K562 (cell line): ENCODE data around the gene HOTAIR. TPM values are rescaled to one million over a fixed set of nuclear protein-coding genes. Genes with fewer than 3 reads are reported as not detected.

Experiments used
- ATF1 ChIP-seq, 2 experiments: fragments of 450-650 bp in 1 of 2; IDR thresholded peaks; 2 replicates each; pipeline ENCODE4 v1.6.1; 2016; ENCODE audit warnings: missing compliant biosample characterization in 1 of 2, missing genetic modification characterization in 1 of 2
- CC2D1A ChIP-seq: fragments of 450-650 bp; IDR thresholded peaks from 2 replicates; pipeline ENCODE4 v1.6.1; 2017; ENCODE audit warnings: mild to moderate bottlenecking
- CHAMP1 ChIP-seq: fragments of 450-650 bp; IDR thresholded peaks from 2 replicates; pipeline ENCODE4 v1.6.1; 2016; ENCODE audit warnings: mild to moderate bottlenecking
- DEAF1 ChIP-seq: fragments of 450-650 bp; formaldehyde crosslinking; IDR thresholded peaks from 2 replicates; pipeline ENCODE4 v1.4.0; 2020; ENCODE audit warnings: mild to moderate bottlenecking, moderate library complexity
- FOSL1 ChIP-seq: fragments of 200-800 bp; sonication (Bioruptor generic); conservative IDR thresholded peaks from 2 replicates; pipeline ENCODE4 v1.6.1; 2016; ENCODE audit warnings: missing genetic modification characterization, missing compliant biosample characterization
- HDGF ChIP-seq: fragments of 450-650 bp; IDR thresholded peaks from 2 replicates; pipeline ENCODE4 v1.6.1; 2016
- KDM4B ChIP-seq, 2 experiments: fragments of 450-650 bp in 1 of 2; sonication (generic) in 1 of 2; IDR thresholded peaks; 2 replicates each; pipeline ENCODE4 v1.6.1; 2016 to 2017; ENCODE audit warnings: borderline replicate concordance in 2 of 2, antibody characterized with exemption in 1 of 2, low read depth in 1 of 2, mild to moderate bottlenecking in 1 of 2
- KHSRP ChIP-seq: fragments of 450-650 bp; IDR thresholded peaks from 2 replicates; pipeline ENCODE4 v1.6.1; 2017
- MYNN ChIP-seq, 2 experiments: sonication (generic); formaldehyde crosslinking in 1 of 2; IDR thresholded peaks; 2 replicates each; pipeline versions ENCODE4 v1.5.0 to v1.6.1; 2016 to 2020; ENCODE audit warnings: antibody characterized with exemption in 1 of 2, missing genetic modification reagents in 1 of 2
- NCOR1 ChIP-seq: fragments of 450-650 bp; IDR thresholded peaks from 2 replicates; pipeline ENCODE4 v1.6.1; 2016; ENCODE audit warnings: mild to moderate bottlenecking, moderate library complexity
- NR2C1 ChIP-seq, 2 experiments: fragments of 450-650 bp; IDR thresholded peaks; 2 replicates each; pipeline ENCODE4 v1.6.1; 2017; ENCODE audit warnings: mild to moderate bottlenecking in 2 of 2, antibody characterized with exemption in 1 of 2, inconsistent platforms in 1 of 2, missing compliant biosample characterization in 1 of 2, missing genetic modification characterization in 1 of 2
- NRF1 ChIP-seq, 2 experiments: fragments of 450-650 bp; IDR thresholded peaks in 1 of 2; conservative IDR thresholded peaks in 1 of 2; 2 replicates each; pipeline ENCODE4 v1.6.1; 2014; ENCODE audit warnings: mild to moderate bottlenecking in 2 of 2
- PCBP1 ChIP-seq: fragments of 200-400 bp; formaldehyde crosslinking; IDR thresholded peaks from 2 replicates; pipeline ENCODE4 v1.6.1; 2018; ENCODE audit warnings: mild to moderate bottlenecking, low read depth, low read length; ENCODE audit not compliant: poor library complexity, severe bottlenecking
- PHF20 ChIP-seq: fragments of 450-650 bp; IDR thresholded peaks from 2 replicates; pipeline ENCODE4 v1.6.1; 2018; ENCODE audit not compliant: partially characterized antibody
- RBM17 ChIP-seq: fragments of 200-400 bp; formaldehyde crosslinking; IDR thresholded peaks from 2 replicates; pipeline ENCODE4 v1.6.1; 2017; ENCODE audit warnings: low read depth, mild to moderate bottlenecking, low read length, borderline replicate concordance
- RFX5 ChIP-seq: IDR thresholded peaks from 2 replicates; pipeline ENCODE4 v1.6.1; 2011; ENCODE audit warnings: low read depth, mild to moderate bottlenecking, improper control_type of control experiment, low read length
- SIX5 ChIP-seq, 2 experiments: IDR thresholded peaks; 2 replicates each; pipeline ENCODE4 v1.6.1; 2011; ENCODE audit warnings: low read length in 2 of 2, borderline replicate concordance in 1 of 2, low read depth in 1 of 2, mild to moderate bottlenecking in 1 of 2, moderate library complexity in 1 of 2; ENCODE audit not compliant: insufficient read depth in 1 of 2
- SREBF2 ChIP-seq: sonication (generic); formaldehyde crosslinking; IDR thresholded peaks from 2 replicates; pipeline ENCODE4 v1.4.0; 2020; ENCODE audit warnings: mild to moderate bottlenecking, missing genetic modification reagents
- XRCC5 ChIP-seq: fragments of 200-400 bp; formaldehyde crosslinking; IDR thresholded peaks from 2 replicates; pipeline ENCODE4 v1.6.1; 2017; ENCODE audit warnings: low read depth, mild to moderate bottlenecking, low read length
- ZNF3 ChIP-seq: fragments of 250-450 bp; sonication (Bioruptor Pico); IDR thresholded peaks from 2 replicates; pipeline ENCODE4 v1.5.0; 2021; ENCODE audit warnings: mild to moderate bottlenecking, moderate library complexity
- ZNF589 ChIP-seq: fragments of 200-800 bp; sonication (Bioruptor generic); IDR thresholded peaks from 2 replicates; pipeline ENCODE4 v1.6.1; 2016; ENCODE audit warnings: low read depth, missing genetic modification characterization, missing compliant biosample characterization
- polyA plus RNA-seq, 8 experiments: library from polyadenylated mRNA; depleted of rRNA in 4 of 8; stranded (reverse) in 5 of 8; unstranded in 3 of 8; fragments of >200 nt; fragmentation: Nextera tagmentation in 2 of 8; fragmentation: Illumina TruSeq in 1 of 8; extraction: Ambion mirVana in 2 of 8; extraction: Trizol in 1 of 8; gene quantifications; 2 replicates each; pipeline versions ENCODE4 v1.2.1 to v1.2.3, GENCODE V29; 2011 to 2014; ENCODE audit warnings: inconsistent platforms in 1 of 8, missing spikeins in 1 of 8
- total RNA-seq, 7 experiments: library from RNA; depleted of rRNA in 6 of 7; stranded (reverse); fragments of >200 nt in 6 of 7; fragmentation: Illumina TruSeq in 2 of 7; extraction: Trizol in 2 of 7; gene quantifications; 2 replicates each; pipeline versions ENCODE4 v1.2.1 to v1.2.3, GENCODE V29; 2011 to 2021; ENCODE audit warnings: low replicate concordance in 1 of 7
- TF ChIP-seq, protein P1 (sequence below): fragments of 450-650 bp; formaldehyde crosslinking; conservative IDR thresholded peaks from 2 replicates; pipeline ENCODE4 v1.4.0; 2022; ENCODE audit warnings: mild to moderate bottlenecking, missing genetic modification characterization

The HOTAIR gene
- total and polyA plus RNA-seq, 9 of the 15 experiments (the other 6 are each of a cell fraction or from before 2014, with no cell fraction given) = 0.04 TPM; not detected in 8

DNA sequence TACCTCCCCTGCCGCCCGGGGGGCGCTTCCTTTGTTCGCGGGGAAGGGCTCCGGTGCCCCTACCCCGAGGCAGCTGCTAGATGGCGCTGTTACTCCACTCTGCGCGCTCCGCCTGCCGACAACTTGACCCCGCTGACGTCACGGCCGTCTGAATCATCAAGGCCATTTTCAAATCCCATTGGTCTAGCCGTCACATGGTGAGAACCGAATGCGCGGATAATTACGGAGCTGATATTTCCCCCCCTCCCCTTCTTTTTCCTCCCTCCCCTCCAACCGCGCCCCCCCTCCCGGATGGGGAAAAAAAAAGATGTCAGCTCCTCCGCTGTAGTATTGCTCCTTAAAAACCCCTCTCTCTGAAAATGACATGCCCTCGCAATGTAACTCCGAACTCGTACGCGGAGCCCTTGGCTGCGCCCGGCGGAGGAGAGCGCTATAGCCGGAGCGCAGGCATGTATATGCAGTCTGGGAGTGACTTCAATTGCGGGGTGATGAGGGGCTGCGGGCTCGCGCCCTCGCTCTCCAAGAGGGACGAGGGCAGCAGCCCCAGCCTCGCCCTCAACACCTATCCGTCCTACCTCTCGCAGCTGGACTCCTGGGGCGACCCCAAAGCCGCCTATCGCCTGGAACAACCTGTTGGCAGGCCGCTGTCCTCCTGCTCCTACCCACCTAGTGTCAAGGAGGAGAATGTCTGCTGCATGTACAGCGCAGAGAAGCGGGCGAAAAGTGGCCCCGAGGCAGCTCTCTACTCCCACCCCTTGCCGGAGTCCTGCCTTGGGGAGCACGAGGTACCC is 10.3 kb upstream of the HOTAIR start, which contains the start of gene HOXC10 (continued):
- peak; percentile 47; the same call in 1 of the 2 replicates for TF ChIP-seq CHAMP1
- TF ChIP-seq NCOR1 = no peak
- peak; percentile 65; the same call in 1 of the 2 replicates for TF ChIP-seq MYNN (IDR thresholded peaks at IDR 0.05)
- no peak for TF ChIP-seq MYNN (CRISPR knock-in tag; IDR thresholded peaks at IDR 0.05)
- TF ChIP-seq XRCC5 = no peak
- TF ChIP-seq, protein P1, sequence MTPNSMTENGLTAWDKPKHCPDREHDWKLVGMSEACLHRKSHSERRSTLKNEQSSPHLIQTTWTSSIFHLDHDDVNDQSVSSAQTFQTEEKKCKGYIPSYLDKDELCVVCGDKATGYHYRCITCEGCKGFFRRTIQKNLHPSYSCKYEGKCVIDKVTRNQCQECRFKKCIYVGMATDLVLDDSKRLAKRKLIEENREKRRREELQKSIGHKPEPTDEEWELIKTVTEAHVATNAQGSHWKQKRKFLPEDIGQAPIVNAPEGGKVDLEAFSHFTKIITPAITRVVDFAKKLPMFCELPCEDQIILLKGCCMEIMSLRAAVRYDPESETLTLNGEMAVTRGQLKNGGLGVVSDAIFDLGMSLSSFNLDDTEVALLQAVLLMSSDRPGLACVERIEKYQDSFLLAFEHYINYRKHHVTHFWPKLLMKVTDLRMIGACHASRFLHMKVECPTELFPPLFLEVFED (CRISPR knock-in tag) = no peak
- TF ChIP-seq PCBP1 = peak; percentile 29
- TF ChIP-seq RFX5 = 0 out of 2 replicates have a peak, but pooled peaks have one; percentile 26
- peak; percentile 65 for TF ChIP-seq CC2D1A
- peak; percentile 88 for TF ChIP-seq NR2C1 (IDR thresholded peaks at IDR 0.05)
- peak; percentile 93 for TF ChIP-seq NR2C1 (tag; IDR thresholded peaks at IDR 0.05)
- TF ChIP-seq ZNF589 = peak; percentile 39; the same call in 1 of the 2 replicates
- TF ChIP-seq SREBF2 (CRISPR knock-in tag) = no peak
- TF ChIP-seq KDM4B (IDR thresholded peaks at IDR 0.05; ENCODE audit: borderline replicate concordance in 2 of 2, low read depth in 1 of 2) = no peak
- peak; percentile 63 for TF ChIP-seq ATF1 (CRISPR knock-in tag; IDR thresholded peaks at IDR 0.05)
- peak; percentile 79 for TF ChIP-seq ATF1 (tag; IDR thresholded peaks at IDR 0.05)
- peak; percentile 74 for TF ChIP-seq DEAF1 (CRISPR knock-in tag)
- no peak for TF ChIP-seq ZNF3 (CRISPR knock-in tag)
- TF ChIP-seq SIX5 (IDR thresholded peaks at IDR 0.05; ENCODE audit: borderline replicate concordance in 1 of 2, insufficient read depth in 1 of 2, low read depth in 1 of 2, low read length in 2 of 2) = no peak
- no peak for TF ChIP-seq PHF20
- peak; percentile 89 for TF ChIP-seq FOSL1 (tag)
- TF ChIP-seq KHSRP = peak; percentile 32; the same call in 1 of the 2 replicates
- TF ChIP-seq NRF1 (conservative IDR thresholded peaks at IDR 0.05 in 1 of 2, IDR thresholded peaks at IDR 0.05 in 1 of 2) = no peak
- TF ChIP-seq RBM17 = no peak
- TF ChIP-seq HDGF = no peak
